GM21381 (cell line): Measurements from ENCODE around the gene ESPL1.

Experiments used
- ATAC-seq: cut with Tn5 transposase; IDR thresholded peaks from one replicate; pipeline ENCODE4 v1.9.1; 2021; ENCODE audit warnings: mild to moderate bottlenecking, moderate library complexity; ENCODE audit not compliant: unreplicated experiment

Gene ESPL1

DNA sequence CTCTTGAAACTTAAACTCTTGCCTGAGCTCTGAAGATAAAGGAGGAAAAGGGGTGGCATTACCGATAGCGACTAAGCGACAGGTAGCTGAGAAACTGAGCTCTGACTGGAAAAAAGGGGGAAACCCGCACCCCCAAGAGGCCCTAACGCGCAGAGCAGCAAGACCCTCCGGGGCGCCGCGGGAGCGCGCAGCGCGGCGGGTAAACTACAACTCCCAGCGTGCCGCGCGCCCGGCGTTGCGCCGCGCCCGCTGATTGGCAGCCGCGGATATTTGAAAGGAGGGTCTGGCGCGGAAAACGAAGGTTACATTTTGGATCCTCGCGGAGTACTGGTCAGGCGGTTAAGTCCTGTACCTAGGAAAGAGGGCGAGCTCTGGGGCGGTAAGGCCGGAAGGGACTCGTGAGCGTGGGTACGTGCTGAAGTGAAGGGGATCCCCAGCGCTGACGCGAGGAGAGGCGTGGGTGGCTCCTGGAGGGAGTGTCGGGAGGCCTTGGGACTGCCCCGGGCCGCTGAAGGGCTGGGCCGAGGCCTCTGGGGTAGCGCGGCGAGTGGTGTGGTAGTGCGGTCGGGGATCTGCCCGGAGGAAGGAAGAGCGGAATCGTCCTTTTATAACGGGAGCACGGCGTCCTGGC, at the start of gene ESPL1:
Gene ESPL1 (plus strand): TSS at position 301 of the 631 bp plus-strand sequence. CDS start 468 bp downstream, outside the sequence.
- ATAC-seq = peak; percentile 83

DNA sequence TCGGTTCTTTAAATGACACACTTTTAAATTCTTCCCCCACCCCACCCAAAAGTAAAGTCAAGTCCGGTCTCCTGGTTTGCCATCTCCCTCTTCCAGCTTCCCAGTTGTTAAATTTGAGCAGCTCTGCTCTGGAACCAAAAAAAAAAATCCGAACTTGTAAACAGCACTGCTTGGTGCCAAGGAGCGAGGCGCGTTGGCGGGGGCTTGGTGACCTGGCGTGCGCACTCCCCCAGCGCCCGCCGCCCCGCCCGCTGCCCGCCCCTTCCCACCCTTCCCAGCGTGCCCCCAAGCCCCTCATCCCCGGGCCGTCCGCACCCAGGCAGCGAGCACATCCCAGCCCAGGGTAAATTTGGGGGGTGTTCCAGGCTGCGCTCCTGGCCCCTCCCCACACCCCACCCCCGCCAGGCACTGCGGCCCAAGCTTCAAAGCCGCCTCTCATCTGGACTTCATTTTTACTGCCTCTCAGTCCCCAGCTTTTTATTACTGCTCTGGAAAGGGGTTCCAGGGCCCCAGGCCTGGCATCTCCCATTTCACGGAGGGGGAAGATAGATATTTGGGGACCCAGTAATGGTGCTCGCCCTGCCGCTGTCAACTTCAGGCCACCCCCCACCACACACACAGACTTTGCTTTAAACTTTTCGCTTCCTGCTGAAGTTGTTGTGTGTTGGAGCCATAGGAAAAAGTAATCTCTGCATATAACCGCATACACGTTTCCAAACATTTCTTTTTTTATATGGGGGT, 49.4 kb upstream of the ESPL1 start:
- ATAC-seq = no peak

GRCh38 chr12:53219292-53219955, 48.7 kb upstream of the ESPL1 start:
- no peak for ATAC-seq

DNA sequence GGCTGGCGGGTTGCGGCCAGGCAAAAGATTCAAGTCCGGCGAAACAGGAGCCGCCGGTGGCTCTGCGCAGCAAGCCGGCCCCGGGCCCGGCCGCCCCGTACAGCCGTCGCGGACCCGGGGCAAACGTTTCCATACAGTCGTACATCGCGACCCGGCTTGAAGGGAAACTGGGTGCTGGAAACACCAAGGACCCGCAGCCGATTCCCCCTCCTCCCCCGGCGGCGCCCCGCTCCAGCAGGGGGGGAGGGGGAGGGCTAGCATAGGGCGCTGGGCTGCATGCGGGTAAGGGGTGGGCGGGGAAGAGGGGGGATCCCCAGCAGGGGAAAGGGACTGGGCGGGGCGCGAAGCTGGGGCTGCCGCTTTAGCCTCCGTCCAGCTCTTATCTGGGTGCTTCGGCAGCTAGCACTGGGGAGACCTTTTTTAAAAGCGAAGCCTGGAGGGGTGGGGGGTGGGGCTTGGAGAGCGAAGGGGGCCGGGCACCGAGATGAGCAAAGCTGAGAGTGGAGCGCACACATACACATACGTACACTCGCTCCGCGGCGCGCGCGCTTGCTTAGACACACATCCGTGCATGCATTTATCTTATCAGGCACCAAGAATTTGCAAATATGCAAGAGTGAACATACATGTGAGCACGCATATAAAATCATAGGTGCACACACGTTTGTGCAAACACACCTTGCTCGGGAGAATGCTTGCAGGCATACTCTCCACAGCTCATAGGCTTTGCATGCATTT, 48.0 kb upstream of the ESPL1 start:
- peak; percentile 23 for ATAC-seq

- ATAC-seq = peak; percentile 51
Observed at GRCh38 chr12:53220694-53221202, 47.4 kb upstream of the ESPL1 start.

GRCh38 chr12:53221203-53222080, 46.7 kb upstream of the ESPL1 start:
- peak; percentile 26 for ATAC-seq

GRCh38 chr12:53222170-53222721, 45.9 kb upstream of the ESPL1 start:
- ATAC-seq = no peak

- no peak for ATAC-seq
Observed at GRCh38 chr12:53222806-53223261, 45.3 kb upstream of the ESPL1 start.

DNA sequence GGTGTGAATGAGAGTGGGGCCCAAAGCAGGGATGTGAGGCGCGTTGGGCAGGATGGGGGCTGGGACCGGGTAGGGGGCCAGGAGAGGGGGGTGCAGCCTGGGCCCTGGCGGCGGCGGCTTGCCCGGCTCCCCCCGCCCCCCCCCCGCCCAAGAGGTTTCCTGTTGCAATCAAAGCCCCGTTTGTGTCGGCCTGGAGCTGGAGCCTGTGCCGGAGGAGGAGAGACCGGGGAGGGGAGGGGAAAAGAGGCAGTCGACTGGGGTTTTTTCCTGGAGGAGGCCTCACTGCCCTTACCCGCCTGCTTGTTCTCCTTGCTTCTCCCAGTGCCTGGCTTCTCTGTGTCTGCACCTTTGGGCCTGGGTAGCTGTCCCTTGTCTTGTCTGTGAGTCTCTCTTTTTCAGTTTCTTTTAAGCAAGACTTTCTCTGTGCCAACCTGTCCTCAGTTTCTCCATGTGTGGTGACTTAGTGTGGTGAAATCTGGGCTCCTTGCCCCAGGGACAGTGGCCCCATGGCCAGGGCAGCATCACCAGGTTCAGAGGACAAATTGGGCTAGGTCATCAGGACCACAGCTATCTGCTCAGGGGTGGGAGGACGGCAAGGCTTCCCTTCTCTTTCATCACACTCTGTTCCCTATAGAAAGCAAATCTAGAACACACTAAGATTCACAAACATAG, 44.6 kb upstream of the ESPL1 start:
- ATAC-seq = no peak

DNA sequence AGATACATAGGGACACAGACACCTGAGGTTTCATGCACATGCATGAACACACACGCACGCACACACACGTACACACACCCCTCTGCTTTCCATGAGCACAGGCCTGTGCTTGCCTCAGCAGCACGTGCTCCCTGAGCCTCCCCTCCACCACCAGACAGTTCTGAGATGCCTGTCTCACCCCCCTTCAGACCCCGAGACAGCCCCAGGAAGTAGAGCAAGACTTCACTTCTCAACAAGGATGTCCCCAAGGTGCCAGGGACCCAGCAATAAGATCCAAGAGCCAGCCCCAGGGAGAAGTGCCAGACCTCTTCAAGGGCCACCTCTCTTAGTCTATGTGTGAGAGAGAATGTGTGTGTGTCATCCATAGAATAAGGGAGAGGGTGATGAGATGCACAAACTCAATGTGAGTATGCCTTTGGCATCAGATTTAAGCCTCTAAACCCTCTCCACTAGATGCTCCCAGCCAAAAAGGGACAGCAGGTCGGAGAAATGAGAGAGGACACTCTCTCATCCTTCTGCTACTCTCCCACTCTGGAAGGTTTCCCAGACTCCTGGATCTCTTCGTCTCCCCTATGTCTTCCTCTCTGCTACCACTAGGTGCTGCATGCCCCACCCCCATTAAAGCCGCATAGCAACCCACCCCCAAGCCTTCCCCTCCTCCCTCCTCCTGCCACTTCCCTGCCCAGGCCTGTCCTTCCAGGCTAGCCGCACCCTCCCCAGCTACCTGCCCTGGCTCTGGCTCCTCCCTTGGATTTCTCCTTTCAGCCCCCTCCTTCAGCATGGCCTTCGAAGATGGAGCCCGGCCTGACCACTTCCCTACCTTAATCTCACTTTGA, 43.8 kb upstream of the ESPL1 start:
- no peak for ATAC-seq

DNA sequence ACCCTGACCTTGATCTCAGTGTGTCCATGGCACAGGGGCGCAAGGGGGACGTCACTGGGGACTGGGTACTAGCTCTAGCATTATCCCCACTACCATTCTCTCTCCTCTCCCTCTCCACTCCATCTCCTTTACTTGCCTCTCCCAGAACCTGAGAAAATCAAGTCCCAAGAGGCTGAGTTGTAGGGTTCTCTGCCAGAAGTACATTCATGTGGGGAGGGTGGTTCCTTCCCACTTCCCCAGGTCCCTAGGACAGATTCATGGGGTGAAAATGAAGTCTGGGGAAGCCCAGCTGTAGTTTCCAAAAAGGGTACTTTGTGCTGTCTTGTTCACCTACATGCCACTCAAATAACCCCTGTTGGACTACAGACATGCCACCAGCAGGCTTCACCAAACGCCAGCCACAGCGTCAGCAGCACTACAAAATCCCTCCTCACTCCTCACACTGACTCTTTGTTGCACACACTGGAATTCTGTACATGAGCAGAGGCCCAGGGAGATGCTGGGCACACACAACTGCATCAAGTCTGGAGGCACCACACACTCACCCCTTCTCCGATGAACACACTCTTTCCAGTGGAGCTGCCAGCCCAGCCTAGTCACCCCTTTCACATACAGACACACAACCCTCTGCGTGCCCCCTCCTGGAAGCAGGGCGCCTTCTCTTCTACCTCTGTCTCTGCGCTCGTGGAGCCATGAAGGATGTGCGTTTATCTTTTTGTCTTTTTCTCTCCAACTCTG, 43.0 kb upstream of the ESPL1 start:
- ATAC-seq = no peak

- ATAC-seq = no peak
Observed at GRCh38 chr12:53225635-53226424, 42.3 kb upstream of the ESPL1 start.

- no peak for ATAC-seq
Observed at GRCh38 chr12:53226815-53227214, 41.3 kb upstream of the ESPL1 start.

DNA sequence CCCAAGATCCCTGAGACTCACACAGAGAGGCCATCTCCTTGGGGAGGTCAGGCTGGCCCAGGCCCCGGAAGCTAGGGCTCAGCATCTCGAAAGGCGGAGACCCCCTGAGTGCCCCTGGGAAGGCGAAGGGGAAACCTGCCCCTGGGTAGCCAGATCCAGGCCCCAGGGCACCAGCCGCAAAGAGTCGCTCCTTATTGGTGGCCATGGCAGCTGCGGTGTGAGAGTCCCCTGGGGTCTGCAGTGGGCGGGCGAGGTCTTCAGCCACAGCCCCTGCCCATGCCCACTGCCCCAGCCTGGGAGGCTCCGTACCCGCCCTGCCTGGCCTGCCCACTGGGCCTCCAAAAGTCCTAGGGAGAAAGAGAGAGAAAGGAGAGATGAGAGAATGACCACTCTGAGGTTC, 40.8 kb upstream of the ESPL1 start:
- no peak for ATAC-seq

DNA sequence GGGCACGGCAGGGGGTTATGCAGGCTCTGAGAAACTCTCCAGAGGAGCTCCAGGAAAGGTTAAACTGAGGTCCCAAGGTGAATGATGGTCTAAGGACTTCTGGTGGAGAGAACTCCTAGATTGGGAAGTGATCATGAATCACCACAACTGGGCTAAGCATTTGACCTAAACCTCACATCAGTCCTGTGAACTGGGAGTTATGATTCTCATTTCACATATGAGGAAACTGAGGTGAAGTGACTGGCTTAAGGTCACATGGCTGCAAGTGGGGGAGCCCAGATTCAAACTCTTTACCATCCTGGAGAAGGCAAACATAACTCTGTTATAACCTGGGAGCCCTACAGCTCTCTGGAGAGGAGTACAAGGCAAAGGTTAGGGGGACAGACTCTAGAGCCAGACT, 40.3 kb upstream of the ESPL1 start:
- no peak for ATAC-seq

DNA sequence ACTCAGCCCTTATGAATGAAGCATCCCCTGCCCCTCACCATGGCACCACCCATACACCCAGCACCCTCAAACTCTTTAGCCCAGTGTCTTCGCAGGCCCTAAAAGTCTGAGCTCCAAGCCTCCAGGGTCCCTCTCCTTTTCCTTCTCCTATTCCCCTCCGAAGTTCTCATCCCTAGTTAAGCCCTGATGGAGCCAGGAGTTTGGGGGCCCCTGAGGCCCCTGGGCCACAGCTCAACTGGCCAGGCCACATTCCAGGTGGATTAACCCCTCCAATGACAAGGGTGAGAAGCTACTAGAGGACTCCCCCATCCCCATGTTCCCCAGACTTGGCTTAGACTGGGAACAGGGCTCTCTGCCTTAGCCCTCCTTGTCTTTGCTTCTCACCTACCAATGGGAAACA, 38.6 kb upstream of the ESPL1 start:
- ATAC-seq = no peak
